Bone marrow (tissue), 2 donors: ENCODE measurements around the gene OR56B1.

Experiments
- DNase-seq, 2 donors: peaks; one replicate each; lab custom pipeline; 2025; lab: John Stamatoyannopoulos, UW

The OR56B1 gene

DNA sequence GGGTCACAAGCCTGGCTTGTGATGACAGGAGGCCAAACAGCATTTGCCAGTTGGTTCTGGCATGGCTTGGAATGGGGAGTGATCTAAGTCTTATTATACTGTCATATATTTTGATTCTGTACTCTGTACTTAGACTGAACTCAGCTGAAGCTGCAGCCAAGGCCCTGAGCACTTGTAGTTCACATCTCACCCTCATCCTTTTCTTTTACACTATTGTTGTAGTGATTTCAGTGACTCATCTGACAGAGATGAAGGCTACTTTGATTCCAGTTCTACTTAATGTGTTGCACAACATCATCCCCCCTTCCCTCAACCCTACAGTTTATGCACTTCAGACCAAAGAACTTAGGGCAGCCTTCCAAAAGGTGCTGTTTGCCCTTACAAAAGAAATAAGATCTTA, 843 bp downstream of the OR56B1 start:
- no peak for DNase-seq

DNA sequence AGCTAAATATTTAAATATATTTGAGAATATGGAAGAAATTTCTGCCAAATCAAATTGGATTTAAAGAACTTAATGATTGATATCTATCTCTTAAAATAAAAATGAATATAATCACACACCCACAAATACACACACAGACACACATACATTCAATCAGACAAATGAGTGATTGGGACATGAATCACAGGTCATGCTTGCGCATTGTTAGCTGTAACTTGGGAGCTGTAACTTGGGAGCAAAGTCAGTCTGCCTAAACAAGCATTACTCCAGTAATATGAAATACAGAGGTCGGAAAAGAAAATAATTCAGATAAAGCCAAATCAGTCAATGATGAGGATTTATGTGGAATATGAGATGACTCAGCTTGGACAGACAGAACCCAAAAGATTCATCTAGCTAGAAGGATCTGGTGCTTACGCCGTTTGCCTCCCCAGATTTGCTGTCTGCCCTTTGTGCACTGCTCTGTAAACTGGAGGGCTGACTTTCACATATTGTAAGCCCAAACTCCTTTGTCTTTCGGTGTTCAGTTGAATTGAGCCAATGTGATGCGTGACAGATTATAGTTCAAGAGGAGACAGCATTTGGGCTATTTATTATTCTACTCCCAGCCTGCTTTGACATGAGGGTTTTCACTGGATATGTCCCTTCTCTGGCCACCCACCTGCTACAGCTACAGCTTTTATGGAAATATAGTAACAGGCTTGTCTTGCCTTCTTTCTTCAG, 1.6 kb downstream of the OR56B1 start:
- no peak for DNase-seq

DNA sequence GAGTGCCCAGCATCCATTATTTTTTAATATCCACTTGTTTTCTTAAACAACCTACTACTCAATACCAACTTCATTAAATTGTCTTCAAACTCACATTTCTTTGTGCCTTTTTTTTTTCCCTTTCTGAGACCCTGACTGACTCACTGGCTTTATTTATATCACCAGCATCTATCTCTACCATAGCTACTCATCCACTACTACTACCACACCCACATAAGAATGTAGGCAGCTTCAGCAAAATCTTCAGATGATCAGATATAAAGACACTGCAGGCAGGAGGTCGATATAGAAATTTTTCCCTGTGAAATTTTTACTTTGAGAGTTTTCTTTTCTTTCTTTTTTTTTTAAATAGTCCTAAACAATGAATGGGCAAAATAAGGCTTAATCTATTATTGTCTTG, 2.2 kb downstream of the OR56B1 start:
- DNase-seq: no peak

DNA sequence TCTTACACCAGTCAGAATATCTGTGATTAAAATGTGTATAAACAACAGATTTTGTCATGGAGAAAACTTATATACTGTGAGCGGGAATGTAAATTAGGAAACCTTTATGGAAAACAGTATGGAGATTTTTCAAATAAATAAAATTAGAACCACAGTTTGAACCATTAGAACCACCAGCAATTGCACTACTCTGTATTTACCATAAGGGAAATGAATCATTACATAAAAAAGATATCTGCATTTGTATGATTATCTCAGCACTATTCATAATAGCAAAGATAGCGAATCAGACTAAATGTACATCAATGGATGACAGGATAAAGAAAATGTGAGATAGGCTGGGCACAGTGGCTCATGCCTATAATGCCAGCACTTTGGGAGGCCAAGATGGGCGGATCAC, 10.4 kb downstream of the OR56B1 start:
- no peak for DNase-seq

GRCh38 chr11:5749836-5750235, 13.6 kb downstream of the OR56B1 start:
- DNase-seq: no peak

DNA sequence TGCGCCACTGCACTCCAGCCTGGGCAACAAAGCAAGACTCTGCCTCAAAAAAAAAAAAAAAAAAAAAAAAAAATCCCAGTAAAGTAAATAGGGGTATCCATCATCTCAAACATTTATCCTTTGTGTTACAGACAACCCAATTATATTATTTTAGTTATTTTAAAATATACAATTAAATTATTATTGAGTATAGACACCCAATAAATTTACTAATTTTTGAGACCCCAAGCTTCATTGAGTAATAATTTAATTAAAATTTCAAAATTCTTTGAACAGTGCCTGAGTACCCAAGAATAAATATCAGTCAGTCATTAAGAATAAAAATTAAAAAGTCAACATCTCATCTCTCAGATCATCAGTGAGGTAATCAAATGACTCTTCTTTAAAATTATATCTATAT, 17.7 kb downstream of the OR56B1 start, which contains the start of gene OR52N4:
Gene OR52N4 (plus strand): TSS at position 301 of the 400 bp plus-strand sequence. CDS start 498 bp downstream, outside the sequence.
- DNase-seq: no peak

DNA sequence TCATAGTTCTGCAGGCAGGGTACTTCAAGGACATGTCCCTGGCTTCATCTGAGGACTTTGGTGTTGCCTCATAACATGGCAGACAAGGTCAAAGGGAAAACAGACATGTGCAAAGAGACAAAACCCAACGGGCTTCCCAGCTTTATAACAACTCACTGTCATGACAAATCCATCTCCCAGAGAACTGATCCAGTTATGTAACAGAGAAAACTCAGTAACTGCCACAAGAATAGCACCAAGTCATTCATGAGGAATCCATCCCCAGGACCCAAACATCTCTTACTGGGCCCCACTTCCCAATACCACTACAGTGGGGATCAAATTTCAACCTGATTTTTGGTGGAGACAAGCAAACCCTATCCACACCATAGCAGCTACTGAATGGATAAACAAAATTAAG, 30.8 kb downstream of the OR56B1 start:
- DNase-seq: no peak

DNA sequence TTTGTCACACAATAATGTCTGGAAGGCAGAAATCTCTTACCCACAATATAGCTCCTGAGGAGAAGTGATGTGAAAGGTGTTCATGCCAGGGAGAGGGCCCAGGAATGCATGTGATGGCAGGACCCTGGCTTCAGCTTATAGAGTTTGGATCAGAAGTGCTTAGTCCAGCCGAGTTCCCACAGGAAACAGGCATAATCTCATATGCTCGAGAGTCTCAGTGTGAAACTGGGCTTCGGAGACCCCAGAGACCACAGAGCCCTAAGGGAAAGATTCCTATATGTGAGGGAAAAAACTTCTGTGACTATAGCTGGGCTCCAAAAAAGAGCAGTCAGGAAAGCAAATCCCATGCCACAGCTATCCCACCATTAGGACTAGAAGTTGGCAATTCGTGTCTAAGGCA, 47.0 kb downstream of the OR56B1 start, which contains the start of gene OR52N5:
Gene OR52N5 (minus strand): TSS at position 101 of the 400 bp plus-strand sequence. CDS start 4,721 bp downstream, outside the sequence.
- DNase-seq: no peak
